Osteoblast (primary cell): ENCODE measurements around the gene BMP8A. TPM values are rescaled to one million over a fixed set of nuclear protein-coding genes. Genes with fewer than 3 reads are reported as not detected.

Source experiments
- DNase-seq: peaks from one replicate; pipeline ENCODE4 v3.0.0; 2011; ENCODE audit warnings: low spot score, mixed read lengths; ENCODE audit not compliant: insufficient read length; ENCODE audit errors: missing footprints
- H2AFZ ChIP-seq: 2 replicates; pipeline ENCODE4 v1.6.0; 2011; ENCODE audit warnings: mild to moderate bottlenecking, low read length
- H3K27ac ChIP-seq: 2 replicates; pipeline ENCODE4 v1.5.1; 2011; ENCODE audit warnings: mild to moderate bottlenecking, low read depth, low read length, moderate library complexity
- H3K27me3 ChIP-seq: 2 replicates; pipeline ENCODE4 v1.6.0; 2012; ENCODE audit warnings: mild to moderate bottlenecking, control low read depth, inconsistent platforms, low read length, moderate library complexity; ENCODE audit not compliant: insufficient read depth
- H3K36me3 ChIP-seq: 2 replicates; pipeline ENCODE4 v1.5.1; 2011; ENCODE audit warnings: mild to moderate bottlenecking, low read length, control low read depth, moderate library complexity; ENCODE audit not compliant: insufficient read depth
- H3K4me1 ChIP-seq: 2 replicates; pipeline ENCODE4 v1.5.1; 2011; ENCODE audit warnings: mild to moderate bottlenecking, low read length, control low read depth, moderate library complexity; ENCODE audit not compliant: insufficient read depth
- H3K4me2 ChIP-seq: 2 replicates; pipeline ENCODE4 v1.6.0; 2011; ENCODE audit warnings: mild to moderate bottlenecking, low read length; ENCODE audit not compliant: insufficient read depth
- H3K4me3 ChIP-seq: fragments of 200-600 bp; sonication (generic); 3 replicates; pipeline ENCODE4 v1.5.1; 2012; ENCODE audit warnings: mild to moderate bottlenecking, low read length, inconsistent platforms; ENCODE audit not compliant: insufficient read depth
- H3K79me2 ChIP-seq: 2 replicates; pipeline ENCODE4 v1.6.0; 2012; ENCODE audit warnings: mild to moderate bottlenecking, low read length, control low read depth, inconsistent platforms; ENCODE audit not compliant: insufficient read depth
- H3K9me3 ChIP-seq: 2 replicates; pipeline ENCODE4 v1.5.1; 2011; ENCODE audit warnings: low read depth, low read length, control low read depth
- H4K20me1 ChIP-seq: 2 replicates; pipeline ENCODE4 v1.6.0; 2012; ENCODE audit warnings: mild to moderate bottlenecking, low read length, control low read depth; ENCODE audit not compliant: insufficient read depth
- total RNA-seq: library from RNA; depleted of rRNA; stranded (reverse); fragments of >200 nt; gene quantifications from 2 replicates; pipeline ENCODE4 v1.2.3, GENCODE V29; 2012
- TF ChIP-seq, protein P1 (sequence below): IDR thresholded peaks from 2 replicates; pipeline ENCODE4 v1.5.1; 2011; ENCODE audit warnings: mild to moderate bottlenecking, low read depth, low read length, moderate library complexity; ENCODE audit errors: extremely low read depth

Gene BMP8A
- total RNA-seq, 1 donor, result 0.72 TPM

DNA sequence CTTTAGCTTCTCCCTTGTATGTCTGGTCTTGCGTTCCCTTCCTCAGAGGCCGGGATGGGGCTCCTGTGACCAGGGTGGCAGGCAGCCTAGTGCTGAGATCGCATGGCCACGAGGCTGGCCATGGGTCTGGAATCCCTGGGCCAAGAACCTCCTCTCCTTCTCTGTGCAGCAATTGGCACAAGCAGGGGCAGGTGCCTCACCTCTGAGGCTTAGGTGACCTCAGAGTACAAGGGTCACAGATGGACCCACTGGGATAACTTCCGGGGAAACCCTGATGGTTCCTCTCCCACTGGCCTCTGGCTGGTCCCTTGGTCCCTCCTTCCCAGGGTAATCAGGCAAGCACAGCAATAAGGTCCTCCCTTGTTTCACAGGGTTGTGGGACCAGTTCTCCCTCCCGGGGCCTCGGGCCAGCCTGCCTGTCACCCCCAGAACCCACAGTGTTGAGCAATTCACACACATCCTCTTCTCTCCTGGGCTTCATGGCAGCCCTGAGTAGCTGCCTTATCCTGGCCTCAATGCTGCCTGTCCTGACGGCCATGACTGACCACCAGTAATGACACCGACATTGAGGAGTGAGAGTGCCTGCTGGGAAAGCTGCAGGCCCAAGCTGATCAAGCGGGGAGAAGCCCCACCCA is 38.6 kb downstream of the BMP8A start:
- Histone ChIP-seq H2AFZ (no peak overlapping the region), H3K36me3 (peaks cover 27% of the 10 kb centered on the region), H3K79me2 (no peaks in the 10 kb centered on the region), H4K20me1 (no peaks in the 10 kb centered on the region), H3K4me3 (no peak overlapping the region), H3K27me3 (no peaks in the 10 kb centered on the region), H3K4me1 (no peaks in the 10 kb centered on the region), H3K27ac (no peak overlapping the region), H3K4me2 (no peak overlapping the region), H3K9me3 (no peaks in the 10 kb centered on the region)
- DNase-seq, result peak; percentile 48
- TF ChIP-seq, protein P1, sequence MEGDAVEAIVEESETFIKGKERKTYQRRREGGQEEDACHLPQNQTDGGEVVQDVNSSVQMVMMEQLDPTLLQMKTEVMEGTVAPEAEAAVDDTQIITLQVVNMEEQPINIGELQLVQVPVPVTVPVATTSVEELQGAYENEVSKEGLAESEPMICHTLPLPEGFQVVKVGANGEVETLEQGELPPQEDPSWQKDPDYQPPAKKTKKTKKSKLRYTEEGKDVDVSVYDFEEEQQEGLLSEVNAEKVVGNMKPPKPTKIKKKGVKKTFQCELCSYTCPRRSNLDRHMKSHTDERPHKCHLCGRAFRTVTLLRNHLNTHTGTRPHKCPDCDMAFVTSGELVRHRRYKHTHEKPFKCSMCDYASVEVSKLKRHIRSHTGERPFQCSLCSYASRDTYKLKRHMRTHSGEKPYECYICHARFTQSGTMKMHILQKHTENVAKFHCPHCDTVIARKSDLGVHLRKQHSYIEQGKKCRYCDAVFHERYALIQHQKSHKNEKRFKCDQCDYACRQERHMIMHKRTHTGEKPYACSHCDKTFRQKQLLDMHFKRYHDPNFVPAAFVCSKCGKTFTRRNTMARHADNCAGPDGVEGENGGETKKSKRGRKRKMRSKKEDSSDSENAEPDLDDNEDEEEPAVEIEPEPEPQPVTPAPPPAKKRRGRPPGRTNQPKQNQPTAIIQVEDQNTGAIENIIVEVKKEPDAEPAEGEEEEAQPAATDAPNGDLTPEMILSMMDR, result no peak

DNA sequence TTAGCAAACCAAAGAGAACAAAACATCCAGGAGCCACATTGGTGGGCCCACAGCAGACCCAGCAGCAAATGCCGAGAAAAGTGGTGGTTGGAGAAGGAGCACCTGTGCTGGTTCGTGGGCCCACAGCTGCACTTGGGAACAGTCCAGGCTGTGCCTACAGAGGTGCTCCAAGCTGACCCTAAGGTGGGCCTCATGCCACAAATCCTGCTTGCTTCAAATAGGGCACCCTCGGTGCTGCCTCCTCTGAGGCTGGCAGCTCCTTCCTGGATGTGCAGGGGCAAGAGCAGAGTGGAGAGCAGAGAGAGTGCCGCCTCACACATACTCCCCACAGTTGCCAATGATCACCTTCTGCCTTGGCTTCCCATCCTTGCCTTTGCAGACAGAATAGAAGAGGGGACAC is 40.1 kb downstream of the BMP8A start:
- no peak overlapping the region for H3K4me3 ChIP-seq
- H3K79me2 ChIP-seq, result no peaks in the 10 kb centered on the region
- TF ChIP-seq, protein P1, result no peak
- H3K9me3 ChIP-seq, result no peaks in the 10 kb centered on the region
- peak; percentile 23 for DNase-seq
- peaks cover 27% of the 10 kb centered on the region for H3K36me3 ChIP-seq
- no peak overlapping the region for H3K4me2 ChIP-seq
- H3K4me1 ChIP-seq, result no peaks in the 10 kb centered on the region
- no peaks in the 10 kb centered on the region for H4K20me1 ChIP-seq
- H3K27me3 ChIP-seq, result no peaks in the 10 kb centered on the region
- H2AFZ ChIP-seq, result no peak overlapping the region
- no peak overlapping the region for H3K27ac ChIP-seq

DNA sequence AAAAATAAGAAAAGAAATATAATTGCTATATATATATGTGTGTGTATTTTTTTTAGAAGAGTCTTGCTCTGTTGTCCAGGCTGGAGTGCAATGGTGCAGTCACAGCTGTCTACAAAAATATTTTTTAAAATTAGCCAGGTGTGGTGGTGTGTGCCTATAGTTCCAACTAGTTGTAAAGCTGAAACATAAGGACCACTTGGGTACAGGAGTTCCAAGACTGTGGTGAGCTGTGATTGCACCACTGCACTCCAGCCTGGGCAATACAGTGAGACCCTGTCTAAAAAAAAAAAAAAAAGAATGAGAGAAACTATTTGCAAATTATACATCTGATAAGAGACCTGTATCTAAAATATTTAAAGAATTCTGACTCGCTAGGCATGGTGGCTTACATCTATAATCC is 42.0 kb downstream of the BMP8A start:
- TF ChIP-seq, protein P1, result no peak
- no peak overlapping the region for H2AFZ ChIP-seq
- H4K20me1 ChIP-seq, result no peaks in the 10 kb centered on the region
- no peaks in the 10 kb centered on the region for H3K9me3 ChIP-seq
- no peak for DNase-seq
- H3K36me3 ChIP-seq, result peaks cover 16% of the 10 kb centered on the region
- no peaks in the 10 kb centered on the region for H3K4me1 ChIP-seq
- no peak overlapping the region for H3K4me2 ChIP-seq
- H3K79me2 ChIP-seq, result no peaks in the 10 kb centered on the region
- no peak overlapping the region for H3K27ac ChIP-seq
- H3K4me3 ChIP-seq, result no peak overlapping the region
- no peaks in the 10 kb centered on the region for H3K27me3 ChIP-seq

DNA sequence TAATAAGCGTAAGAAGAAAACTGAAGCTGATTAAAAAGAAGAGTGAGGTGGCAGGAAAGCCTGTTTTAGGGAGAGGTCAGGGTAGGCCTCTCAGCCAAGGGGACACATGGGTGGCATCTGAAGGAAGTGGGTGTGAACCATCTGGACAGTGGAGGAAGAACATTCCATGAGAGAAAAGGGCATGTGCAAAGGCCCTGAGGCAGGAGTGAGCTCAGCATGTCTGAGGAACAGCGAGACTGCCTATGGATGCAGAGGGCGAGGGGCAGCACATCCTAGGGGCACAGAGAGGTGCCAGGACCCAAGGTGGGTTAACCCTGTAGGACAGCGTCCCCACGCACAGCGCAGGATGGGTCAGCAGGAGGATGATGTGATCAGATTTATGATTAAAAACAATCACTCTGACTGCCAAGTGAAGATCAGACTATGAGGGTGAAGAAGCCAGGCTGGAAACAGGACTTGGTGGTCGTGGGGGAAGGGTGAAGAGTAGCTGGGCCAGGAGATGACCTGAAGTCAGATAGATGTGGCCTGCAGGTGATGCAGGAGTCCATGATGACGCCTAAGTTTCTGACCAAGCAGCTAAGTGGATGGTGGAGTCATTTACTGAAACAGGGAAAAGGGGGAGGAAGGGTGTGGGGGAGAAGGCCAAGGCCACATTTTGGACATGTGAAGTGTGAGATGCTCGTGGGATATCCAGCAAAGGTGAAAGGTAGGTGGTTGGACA is 47.3 kb downstream of the BMP8A start:
- no peaks in the 10 kb centered on the region for H3K79me2 ChIP-seq
- TF ChIP-seq, protein P1, result no peak
- H2AFZ ChIP-seq, result peak overlapping the region; percentile 36
- no peaks in the 10 kb centered on the region for H3K9me3 ChIP-seq
- H3K27ac ChIP-seq, result peak overlapping the region; percentile 96
- no peak overlapping the region for H3K4me2 ChIP-seq
- H3K36me3 ChIP-seq, result peaks cover 21% of the 10 kb centered on the region
- H3K4me1 ChIP-seq, result peaks cover 25% of the 10 kb centered on the region
- no peak for DNase-seq
- no peaks in the 10 kb centered on the region for H4K20me1 ChIP-seq
- H3K4me3 ChIP-seq, result no peak overlapping the region
- H3K27me3 ChIP-seq, result no peaks in the 10 kb centered on the region
